GM10847 (cell line): ENCODE measurements around the gene NELFE.

Source experiments
- POLR2A ChIP-seq: IDR thresholded peaks from 2 replicates; pipeline ENCODE4 v1.6.1; 2011; ENCODE audit not compliant: insufficient read length; ENCODE audit errors: extremely low read depth

The NELFE gene

GRCh38 chr6:31947070-31947675, 11.6 kb downstream of the NELFE start:
- TF ChIP-seq POLR2A = no peak

- no peak for TF ChIP-seq POLR2A
Observed at GRCh38 chr6:31946370-31946885, 12.3 kb downstream of the NELFE start.

GRCh38 chr6:31945507-31946369, 13.0 kb downstream of the NELFE start, which contains the start of gene CFB:
TSS of gene CFB (plus strand) at chr6:31946095. CDS start at chr6:31946222, 127 bp downstream.
- TF ChIP-seq POLR2A = no peak

GRCh38 chr6:31945154-31945506, 13.6 kb downstream of the NELFE start:
- no peak for TF ChIP-seq POLR2A

- no peak for TF ChIP-seq POLR2A
Observed at GRCh38 chr6:31943742-31944141, 15.0 kb downstream of the NELFE start.

- no peak for TF ChIP-seq POLR2A
Observed at GRCh38 chr6:31940256-31940664, 18.5 kb downstream of the NELFE start.

- TF ChIP-seq POLR2A = no peak
Observed at GRCh38 chr6:31935823-31936222, 22.9 kb downstream of the NELFE start.

- no peak for TF ChIP-seq POLR2A
Observed at GRCh38 chr6:31935021-31935420, 23.8 kb downstream of the NELFE start.

GRCh38 chr6:31933537-31933936, 25.2 kb downstream of the NELFE start:
- TF ChIP-seq POLR2A = no peak

GRCh38 chr6:31930962-31931361, 27.8 kb downstream of the NELFE start:
- no peak for TF ChIP-seq POLR2A

GRCh38 chr6:31928672-31928939, 30.2 kb downstream of the NELFE start:
- TF ChIP-seq POLR2A = no peak

GRCh38 chr6:31927863-31928671, 30.7 kb downstream of the NELFE start:
- no peak for TF ChIP-seq POLR2A

GRCh38 chr6:31927242-31927862, 31.4 kb downstream of the NELFE start, which contains the start of gene C2:
TSS of gene C2 (plus strand) at chr6:31927717. CDS start at chr6:31927753, 36 bp downstream.
- TF ChIP-seq POLR2A = no peak

GRCh38 chr6:31922942-31923341, 35.8 kb downstream of the NELFE start:
- no peak for TF ChIP-seq POLR2A

GRCh38 chr6:31920811-31921210, 38.0 kb downstream of the NELFE start:
- TF ChIP-seq POLR2A = no peak
